K562 (cell line): ENCODE results near the gene STAM2. TPM values are rescaled to one million over a fixed set of nuclear protein-coding genes. Genes with fewer than 3 reads are reported as not detected.

Experiments
- ATAC-seq: fragments of 200-7000 bp; cut with Tn5 transposase; 3 replicates; pipeline ENCODE4 v1.9.1; 2020; ENCODE audit warnings: moderate library complexity
- BruUV-seq: library from RNA; stranded (reverse); fragments of 400-500 nt; replicated peaks from 2 replicates; lab custom pipeline; 2021; lab: Mats Ljungman, UMichigan
- CTCF ChIA-PET: fragments of 300-600 bp; formaldehyde crosslinking; extraction: SDS; loops from one replicate; lab custom pipeline; 2021; ENCODE audit warnings: low intra/inter-chr PET ratio; lab: Yijun Ruan, JAX
- POLR2A ChIA-PET: fragments of 300-600, 350-650 bp; sonication (Branson Sonifier 250); formaldehyde crosslinking; extraction: SDS; loops from one replicate; lab custom pipeline; 2021; ENCODE audit warnings: antibody characterized with exemption, inconsistent platforms; lab: Yijun Ruan, JAX
- DNase-seq, 4 experiments: peaks; one replicate each; pipeline versions ENCODE4 v3.0.0 to v3.0.0-alpha.2; 2011 to 2018; ENCODE audit warnings: low spot score in 3 of 4, mixed read lengths in 3 of 4; ENCODE audit errors: extremely low read depth in 1 of 4
- FAIRE-seq: peaks from 2 replicates; lab custom pipeline; 2011; peaks lifted over from hg19 to GRCh38; lab: Jason Lieb, UNC
- H2AFZ ChIP-seq: 2 replicates; pipeline ENCODE4 v1.6.0; 2011; ENCODE audit warnings: low read depth, low read length, control low read depth, inconsistent platforms
- H3K27ac ChIP-seq: fragments of 200-600 bp; 3 replicates; pipeline ENCODE4 v1.8.0; 2011; ENCODE audit warnings: low read depth, mild to moderate bottlenecking, control low read depth, inconsistent platforms, low read length, moderate library complexity, mixed read lengths; ENCODE audit errors: extremely low read depth
- H3K27me3 ChIP-seq, 2 experiments: fragments of 300-600 bp in 1 of 2; 2 replicates in 1 of 2; 3 replicates in 1 of 2; pipeline versions ENCODE4 v1.6.0 to v1.8.0; 2011; ENCODE audit warnings: inconsistent platforms in 2 of 2, low read length in 2 of 2, mild to moderate bottlenecking in 1 of 2, mixed read lengths in 1 of 2, moderate library complexity in 1 of 2; ENCODE audit not compliant: control insufficient read depth in 2 of 2, insufficient read depth in 2 of 2
- H3K36me3 ChIP-seq: fragments of 300-600 bp; 3 replicates; pipeline ENCODE4 v1.8.0; 2011; ENCODE audit warnings: mild to moderate bottlenecking, low read length, inconsistent platforms; ENCODE audit not compliant: control insufficient read depth, insufficient read depth
- H3K4me1 ChIP-seq, 2 experiments: fragments of 200-600 bp in 1 of 2; replicated peaks in 1 of 2; 2 replicates in 1 of 2; 3 replicates in 1 of 2; pipeline versions ENCODE4 v1.5.1 to v1.8.0; 2011; ENCODE audit warnings: inconsistent platforms in 2 of 2, low read length in 2 of 2, mild to moderate bottlenecking in 1 of 2, mixed read lengths in 1 of 2, moderate library complexity in 1 of 2; ENCODE audit not compliant: control insufficient read depth in 2 of 2, insufficient read depth in 2 of 2
- H3K4me2 ChIP-seq: 2 replicates; pipeline ENCODE4 v1.6.1; 2011; ENCODE audit warnings: low read length, control low read depth, inconsistent platforms, mixed read lengths; ENCODE audit not compliant: insufficient read depth
- H3K4me3 ChIP-seq: fragments of 200-600 bp; sonication (generic), shearing (Covaris generic); 2 replicates; pipeline ENCODE4 v1.5.1; 2016; ENCODE audit warnings: control low read depth, inconsistent platforms
- H3K79me2 ChIP-seq: fragments of 200-600 bp; 3 replicates; pipeline ENCODE4 v1.8.0; 2011; ENCODE audit warnings: low read length, inconsistent platforms; ENCODE audit not compliant: control insufficient read depth, insufficient read depth
- H3K9ac ChIP-seq, 2 experiments: 2 replicates each; pipeline versions ENCODE4 v1.6.0 to v1.6.1; 2011; ENCODE audit warnings: low read depth in 2 of 2, low read length in 2 of 2, control low read depth in 1 of 2, inconsistent platforms in 1 of 2, mild to moderate bottlenecking in 1 of 2, mixed read lengths in 1 of 2; ENCODE audit not compliant: insufficient read depth in 1 of 2
- H3K9me1 ChIP-seq: one replicate; pipeline ENCODE4 v1.6.0; 2011; ENCODE audit warnings: inconsistent platforms, mild to moderate bottlenecking, low read length, moderate library complexity; ENCODE audit not compliant: control insufficient read depth, insufficient read depth
- H3K9me3 ChIP-seq: replicated peaks from 2 replicates; pipeline ENCODE4 v1.5.1; 2011; ENCODE audit warnings: low read depth, low read length, inconsistent platforms; ENCODE audit not compliant: control insufficient read depth, insufficient read depth
- H4K20me1 ChIP-seq: replicated peaks from 2 replicates; pipeline ENCODE4 v1.6.1; 2011; ENCODE audit warnings: low read length, inconsistent platforms, mixed read lengths; ENCODE audit not compliant: control insufficient read depth, insufficient read depth
- BMI1 ChIP-seq: fragments of 150-350 bp; IDR thresholded peaks from 2 replicates; pipeline ENCODE4 v1.6.1; 2014; ENCODE audit warnings: low read length
- CREB3 ChIP-seq: fragments of 450-650 bp; conservative IDR thresholded peaks from 2 replicates; pipeline ENCODE4 v1.6.1; 2016; ENCODE audit warnings: missing genetic modification characterization, low read depth, mild to moderate bottlenecking, missing compliant biosample characterization, moderate library complexity
- GMEB1 ChIP-seq: fragments of 250-450 bp; sonication (Bioruptor Pico); IDR thresholded peaks from 2 replicates; pipeline ENCODE4 v1.4.0; 2020; ENCODE audit warnings: mild to moderate bottlenecking
- RFX5 ChIP-seq: IDR thresholded peaks from 2 replicates; pipeline ENCODE4 v1.6.1; 2011; ENCODE audit warnings: low read depth, mild to moderate bottlenecking, improper control_type of control experiment, low read length
- TCF7 ChIP-seq: sonication (generic); IDR thresholded peaks from 2 replicates; pipeline ENCODE4 v1.6.1; 2016; ENCODE audit warnings: antibody characterized with exemption, borderline replicate concordance
- U2AF1 ChIP-seq: fragments of 200-400 bp; formaldehyde crosslinking; optimal IDR thresholded peaks from 2 replicates; pipeline ENCODE3; 2017; ENCODE audit warnings: mild to moderate bottlenecking, low read depth, low read length, moderate library complexity
- ZNF311 ChIP-seq: fragments of 250-450 bp; sonication (Bioruptor Pico); IDR thresholded peaks from 2 replicates; pipeline ENCODE4 v1.4.0; 2020; ENCODE audit warnings: mild to moderate bottlenecking, moderate library complexity
- ZNF507 ChIP-seq: conservative IDR thresholded peaks from 2 replicates; pipeline ENCODE4 v1.6.1; 2017; ENCODE audit warnings: missing genetic modification characterization, missing compliant biosample characterization
- ZNF551 ChIP-seq: fragments of 250-450 bp; sonication (Bioruptor Pico); IDR thresholded peaks from 2 replicates; pipeline ENCODE4 v1.5.0; 2021; ENCODE audit warnings: mild to moderate bottlenecking, moderate library complexity
- WGBS: fragments of 100-300 bp; shearing (Covaris generic); methylation state at CpG from one replicate; pipeline ENCODE4 v1.1.6; 2016; ENCODE audit warnings: low coverage, mixed read lengths; ENCODE audit not compliant: insufficient coverage; ENCODE audit errors: missing lambda C conversion rate; 5-methylcytosine and 5-hydroxymethylcytosine counted together
- in situ Hi-C: fragments of 300-500 bp; cut with MboI; formaldehyde crosslinking; loops from 4 replicates; pipeline ENCODE4 v1.15.0; 2018; ENCODE audit warnings: inconsistent platforms, mixed read lengths
- intact Hi-C: fragments of 100-400 bp; cut with micrococcal nuclease; formaldehyde crosslinking; loops from 2 replicates; pipeline ENCODE4 v1.14.2; 2022
- polyA plus RNA-seq, 8 experiments: library from polyadenylated mRNA; depleted of rRNA in 4 of 8; stranded (reverse) in 5 of 8; unstranded in 3 of 8; fragments of >200 nt; fragmentation: Nextera tagmentation in 2 of 8; fragmentation: Illumina TruSeq in 1 of 8; extraction: Ambion mirVana in 2 of 8; extraction: Trizol in 1 of 8; gene quantifications; 2 replicates each; pipeline versions ENCODE4 v1.2.1 to v1.2.3, GENCODE V29; 2011 to 2014; ENCODE audit warnings: inconsistent platforms in 1 of 8, missing spikeins in 1 of 8
- total RNA-seq, 7 experiments: library from RNA; depleted of rRNA in 6 of 7; stranded (reverse); fragments of >200 nt in 6 of 7; fragmentation: Illumina TruSeq in 2 of 7; extraction: Trizol in 2 of 7; gene quantifications; 2 replicates each; pipeline versions ENCODE4 v1.2.1 to v1.2.3, GENCODE V29; 2011 to 2021; ENCODE audit warnings: low replicate concordance in 1 of 7

The STAM2 gene
- total and polyA plus RNA-seq, 9 of the 15 experiments (the other 6 are each of a cell fraction or from before 2014, with no cell fraction given) = 4.5 to 13.9 (median 8.7) TPM

- H3K9me1 ChIP-seq = no peaks in the 10 kb centered on the region
- TF ChIP-seq U2AF1 = no peak
- TF ChIP-seq BMI1 = no peak
- TF ChIP-seq ZNF507 = no peak
- TF ChIP-seq ZNF551 (CRISPR knock-in tag) = no peak
- TF ChIP-seq RFX5 = no peak
- TF ChIP-seq CREB3 = no peak
- no peak for TF ChIP-seq GMEB1 (CRISPR knock-in tag)
- TF ChIP-seq TCF7 = no peak
- no peak for TF ChIP-seq ZNF311 (CRISPR knock-in tag)
- TF ChIP-seq, all 486 proteins: peak for 0
- H3K4me3 ChIP-seq = no peak overlapping the region
- H2AFZ ChIP-seq = no peak overlapping the region
- intact Hi-C loops (no loop called here), in situ Hi-C loops (no loop called here)
- no peaks in the 10 kb centered on the region for H3K79me2 ChIP-seq
- WGBS = 0% methylated on average over 4 of the region's 4 CpGs
- no peaks in the 10 kb centered on the region for H3K9me3 ChIP-seq
- H3K4me1 ChIP-seq = no peaks in the 10 kb centered on the region
- ATAC-seq (no peak; the same call in 2 of the 3 replicates), FAIRE-seq (no peak), DNase-seq (no peak)
- H3K36me3 ChIP-seq = no peaks in the 10 kb centered on the region
- H3K4me2 ChIP-seq = no peak overlapping the region
- ChIA-PET CTCF (no interaction called here), POLR2A (interaction anchor here (0.6 kb wide), 1 partner anchor 110 kb away, joined by 3 read pairs; no protein-coding TSS in a partner anchor)
- no peak overlapping the region for H3K9ac ChIP-seq
- H3K27ac ChIP-seq = no peak overlapping the region
- H3K27me3 ChIP-seq = peaks cover 3 to 35% of the 10 kb centered on the region in 2 experiments; a peak in 3 of 5 replicates
- BruUV-seq = no TSS peak
- H4K20me1 ChIP-seq = no peaks in the 10 kb centered on the region; the same call in 1 of the 2 replicates
Measured at GRCh38 chr2:152075461-152076050, 100.0 kb downstream of the STAM2 start.
